Activated CD8-positive, alpha-beta T cell treated with anti-CD3 and anti-CD28 coated beads for 36 hours (primary cell): Measurements from ENCODE around the gene KLHL13. TPM values are rescaled to one million over a fixed set of nuclear protein-coding genes. Genes with fewer than 3 reads are reported as not detected.

Experiments used
- ATAC-seq: fragments of 200-7000 bp; cut with Tn5 transposase; one replicate; pipeline ENCODE4 v1.10.0; 2021; ENCODE audit warnings: mild to moderate bottlenecking, moderate library complexity
- CTCF ChIA-PET: fragments of 350-600 bp; sonication (Branson Sonifier 250); formaldehyde crosslinking; loops from one replicate; lab custom pipeline; 2021; ENCODE audit warnings: antibody characterized with exemption; lab: Charles Lee
- POLR2A ChIA-PET: fragments of 350-600 bp; sonication (Branson Sonifier 250); formaldehyde crosslinking; loops from one replicate; lab custom pipeline; 2021; ENCODE audit warnings: antibody characterized with exemption; lab: Charles Lee
- DNase-seq: peaks from one replicate; pipeline ENCODE4 v3.0.0-alpha.2; 2020
- H3K27ac Mint-ChIP-seq: one replicate; pipeline ENCODE4 v1.8.0; 2021; ENCODE audit warnings: mild to moderate bottlenecking, mixed read lengths
- H3K27me3 Mint-ChIP-seq: one replicate; pipeline ENCODE4 v1.8.0; 2021; ENCODE audit warnings: mixed read lengths
- H3K36me3 Mint-ChIP-seq: one replicate; pipeline ENCODE4 v1.8.0; 2021; ENCODE audit warnings: low read depth, mixed read lengths
- H3K4me1 Mint-ChIP-seq: one replicate; pipeline ENCODE4 v1.8.0; 2021; ENCODE audit warnings: low read depth, mixed read lengths
- H3K4me3 Mint-ChIP-seq: one replicate; pipeline ENCODE4 v1.8.0; 2021; ENCODE audit warnings: mild to moderate bottlenecking, moderate library complexity, mixed read lengths
- H3K9me3 Mint-ChIP-seq: one replicate; pipeline ENCODE4 v1.8.0; 2021; ENCODE audit warnings: mixed read lengths
- CTCF ChIP-seq: fragments of 200-600 bp; IDR thresholded peaks from one replicate; pipeline ENCODE4 v1.8.0; 2022; ENCODE audit warnings: antibody characterized with exemption, mild to moderate bottlenecking
- intact Hi-C: fragments of 100-400 bp; cut with micrococcal nuclease; formaldehyde crosslinking; loops from one replicate; pipeline ENCODE4 v1.10.0; 2022
- total RNA-seq, 2 experiments: library from RNA; stranded (reverse); gene quantifications; one replicate each; pipeline ENCODE4 v1.2.3, GENCODE V29; 2021

The KLHL13 gene
- total RNA-seq, 2 experiments from 2014 or later: 2.2 to 2.8 TPM

DNA sequence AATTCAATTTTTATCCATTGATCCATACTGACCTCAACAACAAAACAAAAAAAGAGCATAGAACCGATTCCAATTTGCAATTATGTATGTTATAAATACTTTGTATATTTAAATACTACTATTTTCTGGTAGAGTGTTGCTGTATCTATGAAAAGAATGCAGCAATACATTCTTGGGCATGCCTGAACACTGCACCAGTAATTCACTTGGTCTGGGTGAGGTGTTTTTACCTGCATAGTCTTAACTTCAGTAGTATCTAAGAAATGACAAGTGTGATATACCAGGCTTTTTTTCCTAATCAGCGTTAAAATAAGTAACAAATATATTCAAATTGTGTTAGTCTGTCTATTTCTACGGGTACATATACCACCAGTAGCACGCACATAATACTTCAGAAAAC lies 120.2 kb downstream of the KLHL13 start:
- H3K9me3 Mint-ChIP-seq: no peaks in the 10 kb centered on the region
- no peak for ATAC-seq
- intact Hi-C loops: no loop called here
- TF ChIP-seq CTCF: no peak
- POLR2A ChIA-PET: no interaction called here
- CTCF ChIA-PET: no interaction called here
- no peaks in the 10 kb centered on the region for H3K27me3 Mint-ChIP-seq
- no peak for DNase-seq
- no peaks in the 10 kb centered on the region for H3K36me3 Mint-ChIP-seq
- no peak overlapping the region for H3K27ac Mint-ChIP-seq
- no peak overlapping the region for H3K4me3 Mint-ChIP-seq
- H3K4me1 Mint-ChIP-seq: no peaks in the 10 kb centered on the region

DNA sequence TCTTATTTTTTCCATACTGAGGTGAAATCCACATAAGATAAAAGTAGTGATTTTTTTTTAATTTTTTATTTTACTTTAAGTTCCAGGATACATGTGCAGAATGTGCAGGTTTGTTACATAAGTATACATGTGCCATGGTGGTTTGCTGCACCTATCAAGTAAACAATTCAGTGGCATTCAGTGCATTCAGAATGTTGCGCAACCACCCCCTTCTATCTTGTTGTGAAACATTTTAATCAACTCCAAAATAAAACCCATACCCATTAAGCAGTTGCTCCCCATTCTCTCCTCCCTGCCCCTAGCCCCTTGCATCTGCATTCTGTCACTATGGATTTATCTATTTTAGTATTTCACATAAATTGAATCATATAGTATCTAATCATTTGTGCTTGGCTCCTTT lies 121.2 kb downstream of the KLHL13 start:
- TF ChIP-seq CTCF: no peak
- H3K4me3 Mint-ChIP-seq: no peak overlapping the region
- H3K4me1 Mint-ChIP-seq: no peaks in the 10 kb centered on the region
- no peak overlapping the region for H3K27ac Mint-ChIP-seq
- no peaks in the 10 kb centered on the region for H3K9me3 Mint-ChIP-seq
- no peaks in the 10 kb centered on the region for H3K27me3 Mint-ChIP-seq
- intact Hi-C loops: no loop called here
- no peaks in the 10 kb centered on the region for H3K36me3 Mint-ChIP-seq
- ChIA-PET CTCF (no interaction called here), POLR2A (no interaction called here)
- ATAC-seq (no peak), DNase-seq (no peak)

GRCh38 chrX:117992192-117992723 lies 124.4 kb downstream of the KLHL13 start:
- POLR2A ChIA-PET: no interaction called here
- intact Hi-C loops: no loop called here
- ATAC-seq (no peak), DNase-seq (no peak)
- TF ChIP-seq CTCF: no peak
- Mint-ChIP-seq H3K36me3 (no peaks in the 10 kb centered on the region), H3K9me3 (no peaks in the 10 kb centered on the region), H3K4me1 (no peaks in the 10 kb centered on the region), H3K4me3 (no peak overlapping the region), H3K27ac (no peak overlapping the region), H3K27me3 (no peaks in the 10 kb centered on the region)
- CTCF ChIA-PET: no interaction called here

- H3K4me3 Mint-ChIP-seq: no peak overlapping the region
- no peaks in the 10 kb centered on the region for H3K9me3 Mint-ChIP-seq
- DNase-seq (no peak), ATAC-seq (no peak)
- ChIA-PET CTCF (no interaction called here), POLR2A (no interaction called here)
- no peaks in the 10 kb centered on the region for H3K4me1 Mint-ChIP-seq
- H3K27me3 Mint-ChIP-seq: no peaks in the 10 kb centered on the region
- TF ChIP-seq CTCF: no peak
- no peak overlapping the region for H3K27ac Mint-ChIP-seq
- no peaks in the 10 kb centered on the region for H3K36me3 Mint-ChIP-seq
- intact Hi-C loops: no loop called here
Observed at GRCh38 chrX:117990438-117990837, 126.2 kb downstream of the KLHL13 start.

DNA sequence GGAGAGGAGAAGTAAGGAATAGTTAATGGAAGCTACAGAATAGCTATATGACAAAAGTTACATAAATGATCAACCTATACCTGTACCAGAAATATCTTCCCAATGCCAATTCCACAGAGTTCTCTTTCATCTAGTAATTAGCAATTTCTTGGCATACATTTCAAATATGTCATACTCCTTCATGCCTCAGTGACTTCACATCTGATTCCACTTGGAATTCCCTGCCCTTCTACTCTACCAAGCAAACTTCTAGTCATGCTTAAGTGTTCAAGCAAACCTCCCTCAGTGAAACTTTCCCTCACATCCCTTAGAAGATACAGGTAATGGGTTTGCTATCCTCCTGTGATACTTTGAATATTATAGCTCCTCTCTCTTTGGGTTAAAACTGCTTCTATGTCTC lies 127.1 kb downstream of the KLHL13 start:
- no peak for TF ChIP-seq CTCF
- Mint-ChIP-seq H3K4me3 (no peak overlapping the region), H3K27ac (no peak overlapping the region), H3K4me1 (no peaks in the 10 kb centered on the region), H3K9me3 (no peaks in the 10 kb centered on the region), H3K36me3 (no peaks in the 10 kb centered on the region), H3K27me3 (no peaks in the 10 kb centered on the region)
- ATAC-seq (no peak), DNase-seq (no peak)
- POLR2A ChIA-PET: no interaction called here
- CTCF ChIA-PET: no interaction called here
- intact Hi-C loops: no loop called here
